Daoy (cell line): Measurements from ENCODE around the gene LGALSL. TPM values are rescaled to one million over a fixed set of nuclear protein-coding genes. Genes with fewer than 3 reads are reported as not detected.
A peak's percentile ranks its signal among the peaks of the same experiment; 100 is the strongest.

Experiments
- DNase-seq: peaks from one replicate; pipeline ENCODE4 v3.0.0-alpha.2; 2015; ENCODE audit warnings: low read depth
- total RNA-seq: library from RNA; depleted of rRNA; stranded (reverse); fragments of >200 nt; shearing (Covaris generic); gene quantifications from 2 replicates; pipeline ENCODE4 v1.2.3, GENCODE V29; 2014; rRNA removed

LGALSL gene
- 1.3 and 4.9 TPM in 2 replicates for total RNA-seq

DNA sequence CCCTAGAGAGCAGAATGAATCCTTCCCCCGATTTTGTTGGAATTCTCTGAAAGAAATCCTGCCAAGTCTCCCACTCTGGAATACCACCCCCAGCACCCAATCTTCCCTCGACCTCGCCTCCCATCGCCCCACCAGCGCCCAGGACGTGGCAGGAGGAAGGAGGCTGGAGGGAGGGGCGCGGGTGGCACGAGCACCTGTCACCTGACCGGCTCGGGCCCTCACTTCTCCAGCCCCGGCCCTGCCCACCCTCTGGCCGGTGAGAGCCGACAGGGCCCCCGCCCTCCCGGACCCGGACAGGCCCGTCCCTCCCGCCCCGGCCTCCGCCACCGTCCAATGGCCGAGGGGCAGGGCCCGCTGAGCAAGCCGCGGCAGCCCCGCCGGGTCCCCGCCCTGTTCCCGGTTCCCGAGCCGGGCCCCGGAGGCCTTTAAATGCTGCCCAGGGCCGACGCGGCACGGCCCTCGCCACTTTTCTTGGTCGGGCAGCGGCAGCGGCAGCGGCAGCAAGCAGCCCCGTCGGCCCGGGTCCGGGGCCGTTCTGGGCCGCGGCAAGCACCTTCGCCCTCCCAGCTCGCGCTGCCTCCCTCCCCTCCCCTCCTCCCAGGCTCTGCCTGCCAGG is at the start of gene LGALSL:
LGALSL (plus strand) TSS at position 393 of the 616 bp plus-strand sequence. CDS start 384 bp downstream, outside the sequence.
- peak; percentile 61 for DNase-seq

DNA sequence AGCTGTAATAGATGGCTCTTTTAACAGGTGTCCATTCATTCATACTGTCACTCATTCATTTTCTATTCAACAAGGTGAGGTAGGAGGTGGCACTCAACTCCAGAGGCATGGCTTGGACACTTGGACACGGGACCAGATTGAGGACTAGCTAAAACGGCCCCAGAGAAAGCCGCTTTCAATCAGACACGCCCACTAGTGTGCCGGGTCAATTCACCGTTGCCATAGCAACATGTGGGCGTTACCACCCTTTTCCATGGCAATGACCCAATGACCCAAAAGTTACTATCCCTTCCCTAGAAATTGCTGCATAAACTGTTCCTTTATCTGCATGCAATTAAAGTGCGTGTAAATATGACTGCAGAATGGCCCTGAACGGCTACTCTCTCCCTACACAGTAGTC is 49.2 kb upstream of the LGALSL start:
- no peak for DNase-seq

DNA sequence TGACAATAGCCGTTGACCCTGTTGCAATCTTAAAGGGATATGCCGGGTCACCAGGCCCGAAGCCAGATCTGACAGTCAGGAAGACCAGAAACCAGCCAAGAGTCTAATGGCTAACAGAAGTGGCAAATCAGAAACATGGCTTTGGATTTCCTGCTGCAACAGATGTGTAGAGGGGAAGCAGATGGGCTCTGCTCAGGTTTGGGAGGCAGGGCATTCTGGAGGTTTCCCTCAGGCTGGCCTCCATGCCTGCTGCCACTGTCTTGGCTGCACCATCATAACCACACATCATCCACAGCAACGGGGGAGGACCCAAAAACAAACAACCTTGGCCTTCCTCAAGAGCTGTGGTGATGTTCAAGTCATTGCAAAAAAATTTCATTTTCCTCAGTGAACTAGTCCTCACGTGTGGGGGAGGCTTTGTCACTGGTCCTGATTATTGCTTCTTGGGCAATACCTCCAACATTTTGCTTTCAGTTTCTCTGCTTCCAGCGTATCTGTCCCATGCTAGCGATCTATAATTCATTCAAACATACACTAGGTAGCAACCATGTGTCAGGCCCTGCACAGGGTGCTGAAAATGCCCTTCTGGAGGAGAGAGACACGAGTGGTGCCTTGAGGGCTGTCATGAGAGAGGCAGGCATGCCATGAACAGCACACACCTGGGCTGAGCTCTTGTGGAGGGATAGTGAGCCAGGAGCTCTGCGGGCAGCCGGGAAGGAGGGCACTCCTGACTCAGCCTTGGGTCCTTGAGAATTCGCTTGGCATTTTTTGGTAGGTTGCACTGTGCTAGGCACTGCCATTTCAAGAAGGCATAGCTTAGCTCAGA is 48.2 kb upstream of the LGALSL start:
- peak; percentile 39 for DNase-seq

DNA sequence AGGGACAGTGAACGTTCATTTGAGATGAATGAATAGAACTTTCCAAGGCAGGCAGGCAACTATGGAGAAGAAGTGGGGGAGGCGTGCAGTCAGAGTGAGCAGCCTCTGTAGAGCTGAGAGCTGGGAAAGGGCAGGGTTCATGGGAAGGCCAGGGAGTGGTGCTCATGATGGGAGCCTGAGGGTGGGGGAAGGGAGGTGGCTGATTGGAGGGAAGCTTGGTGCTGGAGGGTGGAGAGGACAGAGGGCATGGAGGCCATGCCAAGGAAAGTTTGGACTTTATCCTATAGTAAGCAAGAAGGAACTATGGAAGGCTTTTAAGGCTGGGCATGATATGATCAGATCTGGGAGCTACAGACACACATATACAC is 47.6 kb upstream of the LGALSL start:
- no peak for DNase-seq

GRCh38 chr2:64408031-64408430 is 45.9 kb upstream of the LGALSL start:
- DNase-seq: no peak

DNA sequence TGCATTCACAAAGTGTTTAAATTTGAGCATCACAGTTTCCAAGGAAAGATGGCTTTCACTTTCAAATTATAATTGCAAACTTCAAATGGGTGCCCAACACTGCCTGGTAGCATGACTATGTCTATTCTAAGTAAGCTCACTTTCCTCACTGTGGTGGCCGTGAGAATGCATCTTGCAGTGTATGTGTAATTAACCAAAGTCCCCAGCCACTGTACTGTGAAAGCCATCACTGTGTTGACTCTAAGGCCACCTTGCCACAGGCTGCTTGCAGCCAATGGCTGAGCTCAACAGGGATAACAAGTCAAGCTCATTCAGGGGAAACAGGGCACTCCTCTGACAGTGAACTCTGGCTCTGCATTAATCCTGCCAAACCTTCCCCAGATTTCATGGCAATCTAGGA is 43.3 kb upstream of the LGALSL start:
- no peak for DNase-seq

DNA sequence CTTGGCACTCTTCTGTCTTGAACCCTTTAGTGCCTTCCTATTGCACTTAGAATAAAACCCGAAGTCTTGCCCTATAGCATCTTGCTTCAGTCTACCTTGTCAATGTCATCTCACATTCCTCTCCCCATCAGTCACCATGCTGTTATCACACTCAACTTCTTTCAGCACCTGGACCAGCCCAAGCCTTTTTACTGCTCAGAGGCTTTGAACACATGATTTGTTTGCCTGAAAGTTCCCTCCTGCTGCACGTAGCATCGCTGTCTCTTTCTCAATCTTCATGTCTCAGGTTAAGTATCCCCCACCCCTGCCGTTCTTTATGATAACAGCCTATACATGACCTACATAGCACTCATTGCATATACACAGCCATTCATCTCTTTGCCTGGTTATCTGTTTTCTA is 41.3 kb upstream of the LGALSL start:
- DNase-seq: no peak

GRCh38 chr2:64414736-64415435 is 39.1 kb upstream of the LGALSL start:
- no peak for DNase-seq

DNA sequence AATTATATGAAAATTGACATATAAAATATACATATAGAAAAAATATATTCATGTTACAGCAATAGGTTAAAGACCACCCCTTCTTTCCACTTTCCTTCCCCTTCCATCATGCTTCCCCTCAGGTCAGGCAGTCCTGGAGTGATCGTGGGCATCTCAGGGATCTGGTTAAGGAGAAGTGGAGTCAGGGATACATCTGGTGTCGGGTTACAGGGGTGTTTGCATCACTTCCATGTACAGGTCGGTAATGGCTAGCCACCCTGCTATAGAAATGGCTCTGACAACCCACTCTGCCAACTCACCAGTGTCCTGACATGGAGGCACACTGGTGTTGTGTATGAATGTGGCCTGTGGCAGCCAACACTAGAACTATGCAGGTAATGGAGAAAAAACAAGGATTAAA is 36.3 kb upstream of the LGALSL start:
- no peak for DNase-seq

DNA sequence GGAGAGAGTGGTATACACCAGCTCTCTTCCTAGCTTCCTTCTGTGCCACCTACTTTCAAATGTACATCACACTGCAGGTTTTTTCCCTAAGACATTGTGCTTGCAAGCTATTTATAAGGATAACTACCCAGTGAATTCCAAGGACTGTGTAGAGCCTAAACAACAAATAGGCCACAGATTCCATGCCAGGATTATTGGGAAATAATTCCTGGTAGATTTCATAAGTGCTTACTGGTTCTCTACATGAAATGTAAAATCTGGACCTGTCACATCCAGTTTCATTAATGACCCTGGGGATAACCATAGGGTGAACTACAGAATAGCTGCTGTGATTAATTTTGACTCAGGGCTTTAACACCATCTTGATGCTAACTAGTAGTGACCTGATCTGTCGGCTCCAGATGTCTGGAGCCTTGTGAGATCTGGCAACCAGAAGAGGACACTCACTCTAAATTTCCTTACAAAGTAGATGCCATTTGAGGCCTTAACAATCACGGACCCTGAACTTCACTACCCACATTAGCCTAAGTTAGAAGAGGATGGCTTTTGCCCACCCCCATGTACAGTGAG is 34.3 kb upstream of the LGALSL start:
- no peak for DNase-seq

- no peak for DNase-seq
Measured at GRCh38 chr2:64420677-64421076, 33.3 kb upstream of the LGALSL start.

DNA sequence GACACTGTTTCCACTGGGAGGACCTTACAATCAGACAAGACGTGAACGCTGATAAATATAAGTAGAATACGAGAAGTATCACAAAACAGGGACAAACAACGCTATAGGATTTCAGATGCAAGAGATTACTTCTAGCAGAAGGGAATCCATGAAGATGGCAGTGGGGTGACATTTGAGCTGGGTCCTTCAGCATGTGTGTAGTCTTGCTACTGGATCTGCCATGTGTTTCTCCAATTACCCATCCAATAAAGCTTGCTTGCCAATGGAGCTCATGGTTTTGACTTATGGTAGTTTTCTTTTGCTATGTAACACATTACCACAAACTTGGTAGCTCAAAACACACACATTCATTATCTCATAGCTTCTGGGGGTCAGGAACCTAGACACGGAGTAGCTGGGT is 32.8 kb upstream of the LGALSL start:
- DNase-seq: no peak

DNA sequence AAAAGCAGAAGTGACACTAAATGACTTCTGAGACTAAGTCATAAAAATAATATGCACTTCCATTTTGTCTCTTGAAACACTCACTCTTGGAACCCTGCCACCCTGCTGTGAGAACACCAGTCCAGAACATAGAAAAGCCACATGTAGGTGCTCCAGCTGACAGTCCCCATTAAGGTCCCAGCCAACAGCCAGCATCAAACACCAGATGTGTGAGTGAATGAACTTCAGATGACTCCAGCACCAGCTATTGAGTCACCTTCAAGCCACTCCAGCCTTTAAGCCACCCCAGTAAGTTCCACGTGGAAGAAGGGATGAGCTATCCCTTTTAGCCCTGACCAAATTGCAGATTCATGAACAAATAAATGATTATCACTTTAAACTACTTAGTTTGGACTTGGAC is 31.5 kb upstream of the LGALSL start:
- DNase-seq: no peak

- no peak for DNase-seq
Measured at GRCh38 chr2:64423303-64423702, 30.7 kb upstream of the LGALSL start.

DNA sequence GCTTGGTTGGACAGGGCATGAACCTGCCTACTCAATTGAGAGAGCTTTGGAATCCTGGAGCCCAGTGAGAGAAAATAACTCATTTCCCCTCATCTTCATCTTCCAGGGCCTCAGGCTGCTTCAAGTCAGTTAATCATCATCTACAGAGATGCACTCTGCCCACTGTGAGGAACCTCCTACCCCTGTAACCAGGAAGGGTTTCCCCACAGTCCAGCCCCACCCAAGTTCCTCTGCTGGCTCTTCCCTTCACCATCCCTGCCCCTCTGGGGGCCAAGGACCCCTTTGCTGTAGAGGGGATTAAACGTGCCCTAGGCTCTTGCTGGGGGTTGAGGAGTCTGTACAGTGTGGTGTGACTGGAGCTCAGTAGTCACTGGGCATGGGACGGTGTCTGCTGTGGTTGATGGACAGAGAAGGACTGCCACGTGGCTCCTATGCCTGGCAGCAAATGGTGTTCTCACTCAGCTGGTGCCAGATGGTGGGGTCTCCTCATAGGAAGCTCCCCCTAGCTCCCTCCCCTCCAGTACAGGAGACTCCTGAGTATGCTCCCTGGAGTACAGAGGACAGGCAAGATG is 29.5 kb upstream of the LGALSL start:
- no peak for DNase-seq

DNA sequence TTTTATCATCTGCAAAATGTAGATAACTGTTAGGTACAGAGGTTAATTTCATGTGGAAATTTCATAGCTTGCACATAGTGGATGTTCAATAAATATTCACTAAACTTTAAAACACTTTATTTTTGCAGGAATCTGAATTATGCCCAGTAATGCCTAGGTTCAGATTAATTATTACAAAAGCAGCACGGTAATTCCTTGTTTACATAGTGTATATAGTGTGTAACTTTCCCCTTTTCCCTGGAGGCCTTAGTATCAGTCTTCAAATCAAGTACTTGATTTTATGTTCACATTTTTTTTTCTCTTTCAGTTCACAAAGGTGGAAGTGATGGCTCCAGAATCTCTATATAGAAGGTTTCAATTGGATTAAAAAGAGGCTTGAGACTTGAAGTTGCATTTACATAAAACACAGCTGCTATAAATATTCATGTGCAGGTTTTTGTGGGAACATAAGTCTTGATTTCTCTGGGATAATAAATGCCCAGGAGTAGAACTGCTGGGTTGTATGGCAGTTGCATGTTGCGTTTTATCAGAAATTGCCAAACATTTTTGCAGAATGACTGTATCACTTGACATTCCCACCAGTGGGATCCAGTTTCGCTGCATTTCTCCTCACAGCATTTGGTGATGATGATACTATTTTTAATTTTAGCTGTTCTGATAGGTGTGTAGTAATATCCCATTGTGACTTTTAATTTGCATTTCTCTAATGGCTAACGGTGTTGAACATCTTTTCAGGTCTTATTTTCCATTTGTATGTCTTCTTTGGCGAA is 27.6 kb upstream of the LGALSL start:
- DNase-seq: peak; percentile 59

DNA sequence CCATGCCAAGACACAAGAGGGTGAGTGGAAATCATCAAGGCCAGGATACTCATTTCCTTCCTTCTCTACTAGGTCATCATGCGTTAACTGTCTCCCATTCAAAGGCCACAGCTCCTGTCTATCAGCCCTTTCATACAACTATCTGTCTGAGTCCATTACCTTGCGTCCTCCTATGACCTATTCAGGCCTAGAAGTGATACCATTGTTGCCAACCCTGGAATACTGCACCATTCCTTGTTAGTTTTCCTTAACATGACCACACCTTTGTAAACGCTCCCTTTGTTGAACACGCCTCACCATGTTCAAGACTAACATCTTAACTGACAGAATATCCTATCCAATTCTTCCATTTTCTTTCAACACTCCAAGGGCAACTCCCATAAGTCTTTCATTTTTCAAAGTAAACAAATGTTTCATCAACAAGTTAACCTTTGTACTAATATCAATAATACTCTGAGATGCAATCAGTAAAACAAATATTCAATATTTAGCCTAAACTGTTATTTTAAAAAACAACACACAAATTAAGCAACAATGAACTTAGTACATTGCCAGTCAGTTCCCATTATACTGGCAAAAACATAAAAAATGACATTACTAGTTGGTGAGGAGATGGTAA is 19.8 kb upstream of the LGALSL start:
- DNase-seq: no peak

GRCh38 chr2:64437883-64438282 is 16.1 kb upstream of the LGALSL start:
- no peak for DNase-seq

GRCh38 chr2:64439194-64439593 is 14.8 kb upstream of the LGALSL start:
- no peak for DNase-seq

DNA sequence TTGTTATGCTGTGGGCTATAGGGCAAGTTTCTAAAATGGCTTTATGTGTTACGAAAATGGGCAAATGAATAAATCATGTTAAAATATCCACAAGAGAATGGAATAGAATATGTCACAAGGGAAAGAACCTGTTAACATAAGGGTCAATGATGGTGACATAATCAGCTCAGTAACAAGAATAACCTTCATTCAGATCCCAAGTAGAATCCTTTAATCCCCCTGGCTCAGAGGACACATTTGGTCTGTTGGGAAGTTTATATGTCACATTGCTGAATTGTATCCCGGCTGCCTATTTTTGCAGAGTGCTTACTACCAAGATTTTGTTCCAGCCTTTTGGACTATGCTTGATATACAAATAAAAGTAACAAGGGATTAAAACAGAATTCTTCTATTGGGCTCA is 13.1 kb upstream of the LGALSL start:
- DNase-seq: no peak

- DNase-seq: no peak
Measured at GRCh38 chr2:64442277-64442676, 11.7 kb upstream of the LGALSL start.
